G401 (cell line): Measurements from ENCODE around the gene IFITM5. TPM values are rescaled to one million over a fixed set of nuclear protein-coding genes. Genes with fewer than 3 reads are reported as not detected.

ENCODE experiments used
- DNase-seq: peaks from one replicate; pipeline ENCODE4 v3.0.0-alpha.2; 2015; ENCODE audit warnings: low spot score
- in situ Hi-C: cut with HindIII; loops from 2 replicates; pipeline ENCODE4 v1.10.0; 2016; ENCODE audit warnings: low sequenced_read_pairs, mixed read lengths
- total RNA-seq: library from RNA; depleted of rRNA; stranded (reverse); fragments of >200 nt; shearing (Covaris generic); gene quantifications from 2 replicates; pipeline ENCODE4 v1.2.3, GENCODE V29; 2014; rRNA removed

Gene IFITM5
- total RNA-seq, 1 experiment from 2014 or later, result not detected

GRCh38 chr11:253886-254270 is 45.4 kb downstream of the IFITM5 start:
- no peak for DNase-seq
- in situ Hi-C loops, result loop anchor here (10.0 kb wide), 1 partner anchor 201 kb away; the partner anchor contains the start of gene PTDSS2

GRCh38 chr11:253160-253885 is 46.0 kb downstream of the IFITM5 start:
- in situ Hi-C loops, result loop anchor here (10.0 kb wide), 1 partner anchor 201 kb away; the partner anchor contains the start of gene PTDSS2
- no peak for DNase-seq

GRCh38 chr11:252666-253065 is 46.7 kb downstream of the IFITM5 start:
- no peak for DNase-seq
- in situ Hi-C loops, result loop anchor here (10.0 kb wide), 1 partner anchor 202 kb away; the partner anchor contains the start of gene PTDSS2

- DNase-seq, result no peak
- in situ Hi-C loops, result loop anchor here (10.0 kb wide), 1 partner anchor 203 kb away; the partner anchor contains the start of gene PTDSS2
These were observed 47.8 kb downstream of the IFITM5 start for GRCh38 chr11:251550-251949.

GRCh38 chr11:250740-251299 is 48.5 kb downstream of the IFITM5 start:
- in situ Hi-C loops, result loop anchor here (10.0 kb wide), 1 partner anchor 204 kb away; the partner anchor contains the start of gene PTDSS2
- peak; percentile 30 for DNase-seq

- no peak for DNase-seq
- in situ Hi-C loops, result loop anchor here (10.0 kb wide), 1 partner anchor 205 kb away; the partner anchor contains the start of gene PTDSS2
These were observed 49.1 kb downstream of the IFITM5 start for GRCh38 chr11:250274-250673.

- DNase-seq, result no peak
- in situ Hi-C loops, result no loop called here
These were observed 50.3 kb downstream of the IFITM5 start for GRCh38 chr11:249062-249461.

Other genes starting within 250 kb of the IFITM5 start
- not detected in 2 replicates for gene SCGB1C1, start 106.4 kb downstream of the IFITM5 start, total RNA-seq
- 18.3 and 29.3 TPM in 2 replicates for gene BET1L, start 92.1 kb downstream of the IFITM5 start, total RNA-seq
- 98.9 and 101 TPM in 2 replicates for gene RIC8A, start 91.8 kb downstream of the IFITM5 start, total RNA-seq
- 19.3 and 22.5 TPM in 2 replicates for gene SIRT3, start 63.2 kb downstream of the IFITM5 start, total RNA-seq
- gene PSMD13, start 62.5 kb downstream of the IFITM5 start, total RNA-seq, result 175 and 208 TPM in 2 replicates
- not detected in 2 replicates for gene NLRP6, start 21.1 kb downstream of the IFITM5 start, total RNA-seq
- gene PGGHG, start 10.4 kb downstream of the IFITM5 start, total RNA-seq, result 18.8 and 20.4 TPM in 2 replicates
- gene IFITM2, start 8.3 kb upstream of the IFITM5 start, total RNA-seq, result 7.8 and 31.3 TPM in 2 replicates
- 76.4 and 108 TPM in 2 replicates for gene IFITM1, start 14.5 kb upstream of the IFITM5 start, total RNA-seq
- gene IFITM3, start 21.3 kb upstream of the IFITM5 start, total RNA-seq, result 36.2 and 45.8 TPM in 2 replicates
- 27.4 and 32.1 TPM in 2 replicates for gene B4GALNT4, start 70.0 kb upstream of the IFITM5 start, total RNA-seq
- 1.1 and 7.9 TPM in 2 replicates for gene PKP3, start 94.7 kb upstream of the IFITM5 start, total RNA-seq
- gene SIGIRR, start 115.5 kb upstream of the IFITM5 start, total RNA-seq, result 20.6 and 31.9 TPM in 2 replicates
- gene ANO9, start 142.5 kb upstream of the IFITM5 start, total RNA-seq, result 0.31 and 0.98 TPM in 2 replicates
- gene PTDSS2, start 150.8 kb upstream of the IFITM5 start, total RNA-seq, result 78.1 and 84.1 TPM in 2 replicates
- gene RNH1, start 207.7 kb upstream of the IFITM5 start, total RNA-seq, result 164 and 168 TPM in 2 replicates
- gene HRAS, start 236.1 kb upstream of the IFITM5 start, total RNA-seq, result 51.7 and 60.1 TPM in 2 replicates
- gene LRRC56, start 238.0 kb upstream of the IFITM5 start, total RNA-seq, result 0.03 and 1.0 TPM in 2 replicates